OCI-LY3 (cell line): ENCODE measurements around the gene PPP6R2.
"Not testable (repeated sequence)": the region's sequence is repeated elsewhere in the genome, so short reads cannot be mapped to it uniquely, and the experiment has no call there.

Experiments used
- H2AFZ ChIP-seq: fragments of 200-600, 300-600 bp; shearing (Covaris generic); 2 replicates; pipeline ENCODE4 v1.6.0; 2014; ENCODE audit warnings: antibody characterized with exemption, low read depth, low read length
- H3K27ac ChIP-seq: fragments of 200-600, 300-600 bp; sonication (generic); 2 replicates; pipeline ENCODE4 v1.5.1; 2014; ENCODE audit warnings: mild to moderate bottlenecking, low read length, moderate library complexity, mixed read lengths
- H3K27me3 ChIP-seq: fragments of 200-600, 300-600 bp; sonication (generic); 2 replicates; pipeline ENCODE4 v1.6.1; 2014; ENCODE audit warnings: low read depth, low read length, mixed read lengths
- H3K36me3 ChIP-seq: fragments of 200-600, 300-600 bp; sonication (generic); replicated peaks from 2 replicates; pipeline ENCODE3; 2014; ENCODE audit warnings: low read depth, low read length, mixed read lengths
- H3K4me1 ChIP-seq: fragments of 300-600, 200-600 bp; sonication (generic); 2 replicates; pipeline ENCODE4 v1.6.1; 2014; ENCODE audit warnings: low read length, mixed read lengths
- H3K4me2 ChIP-seq: fragments of 200-600, 300-600 bp; sonication (generic); 2 replicates; pipeline ENCODE4 v1.6.1; 2014; ENCODE audit warnings: low read length, mixed read lengths
- H3K4me3 ChIP-seq: fragments of 300-600, 200-600 bp; sonication (generic); 2 replicates; pipeline ENCODE4 v1.5.1; 2014; ENCODE audit warnings: antibody characterized with exemption, mild to moderate bottlenecking, low read length, moderate library complexity
- H3K79me2 ChIP-seq: fragments of 300-600, 200-600 bp; shearing (Covaris generic); 2 replicates; pipeline ENCODE4 v1.6.1; 2014; ENCODE audit warnings: mild to moderate bottlenecking, low read length, mixed read lengths
- H3K9ac ChIP-seq: fragments of 300-600, 200-600 bp; shearing (Covaris generic); 2 replicates; pipeline ENCODE4 v1.6.0; 2014; ENCODE audit warnings: mild to moderate bottlenecking, low read length, moderate library complexity
- H3K9me3 ChIP-seq: fragments of 200-600, 300-600 bp; shearing (Covaris generic); 2 replicates; pipeline ENCODE4 v1.6.1; 2014; ENCODE audit warnings: low read length, mixed read lengths; ENCODE audit not compliant: insufficient read depth
- H4K20me1 ChIP-seq: fragments of 200-600, 300-600 bp; sonication (generic); 2 replicates; pipeline ENCODE4 v1.6.1; 2016; ENCODE audit warnings: low read length, mixed read lengths; ENCODE audit not compliant: insufficient read depth
- CTCF ChIP-seq: fragments of 200-600, 300-600 bp; sonication (generic); IDR thresholded peaks from 2 replicates; pipeline ENCODE4 v1.5.1; 2014; ENCODE audit warnings: antibody characterized with exemption, low read length, low read depth
- EZH2phosphoT487 ChIP-seq: fragments of 200-600 bp; shearing (Covaris generic); IDR thresholded peaks from 2 replicates; pipeline ENCODE4 v1.6.1; 2018; ENCODE audit warnings: antibody characterized with exemption, mixed run types, low read depth

The PPP6R2 gene

GRCh38 chr22:50319503-50319951, 23.6 kb upstream of the PPP6R2 start:
- H3K27ac ChIP-seq, result no peak overlapping the region

DNA sequence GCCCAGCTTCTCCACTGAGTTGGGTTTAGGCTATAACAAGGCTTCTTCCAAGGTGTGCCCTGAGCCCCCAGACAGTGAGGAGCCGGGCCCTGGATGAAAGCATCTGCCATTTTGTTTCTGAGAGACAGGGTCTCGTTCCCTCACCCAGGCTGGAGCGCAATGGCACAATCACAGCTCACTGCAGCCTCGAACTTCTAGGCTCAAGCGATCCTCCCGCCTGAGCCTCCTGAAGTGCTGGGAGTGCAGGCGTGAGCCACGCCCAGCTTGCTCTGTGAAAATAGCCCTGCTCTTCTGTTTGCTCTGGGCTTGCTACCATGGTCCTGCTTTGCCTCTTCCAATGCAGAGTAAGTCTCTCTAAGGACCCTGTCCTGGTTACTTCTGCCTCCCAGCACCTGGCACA, 23.0 kb upstream of the PPP6R2 start:
- Histone ChIP-seq H3K4me2 (no peak overlapping the region), H3K9ac (no peak overlapping the region), H3K79me2 (no peaks in the 10 kb centered on the region), H4K20me1 (no peaks in the 10 kb centered on the region), H3K27ac (no peak overlapping the region), H2AFZ (no peak overlapping the region), H3K4me1 (peaks cover 20% of the 10 kb centered on the region), H3K27me3 (0 out of 2 replicates have a peak, but pooled peaks cover 9% of the 10 kb centered on the region), H3K4me3 (no peak overlapping the region), H3K36me3 (no peaks in the 10 kb centered on the region), H3K9me3 (no peaks in the 10 kb centered on the region)
- TF ChIP-seq CTCF (no peak), EZH2phosphoT487 (no peak)

More at GRCh38 chr22:50319503-50319951, 23.6 kb upstream of the PPP6R2 start:
- Histone ChIP-seq H3K9me3 (no peaks in the 10 kb centered on the region), H3K79me2 (no peaks in the 10 kb centered on the region), H3K4me1 (peaks cover 25% of the 10 kb centered on the region), H4K20me1 (no peaks in the 10 kb centered on the region), H2AFZ (no peak overlapping the region), H3K27me3 (0 out of 2 replicates have a peak, but pooled peaks cover 9% of the 10 kb centered on the region), H3K36me3 (no peaks in the 10 kb centered on the region), H3K4me2 (no peak overlapping the region), H3K9ac (no peak overlapping the region), H3K4me3 (no peak overlapping the region)
- TF ChIP-seq CTCF, result no peak
- no peak for TF ChIP-seq EZH2phosphoT487

- H3K27me3 ChIP-seq, result 0 out of 2 replicates have a peak, but pooled peaks cover 9% of the 10 kb centered on the region
- TF ChIP-seq CTCF (no peak), EZH2phosphoT487 (no peak)
These were observed 22.3 kb upstream of the PPP6R2 start for GRCh38 chr22:50320671-50321325.

DNA sequence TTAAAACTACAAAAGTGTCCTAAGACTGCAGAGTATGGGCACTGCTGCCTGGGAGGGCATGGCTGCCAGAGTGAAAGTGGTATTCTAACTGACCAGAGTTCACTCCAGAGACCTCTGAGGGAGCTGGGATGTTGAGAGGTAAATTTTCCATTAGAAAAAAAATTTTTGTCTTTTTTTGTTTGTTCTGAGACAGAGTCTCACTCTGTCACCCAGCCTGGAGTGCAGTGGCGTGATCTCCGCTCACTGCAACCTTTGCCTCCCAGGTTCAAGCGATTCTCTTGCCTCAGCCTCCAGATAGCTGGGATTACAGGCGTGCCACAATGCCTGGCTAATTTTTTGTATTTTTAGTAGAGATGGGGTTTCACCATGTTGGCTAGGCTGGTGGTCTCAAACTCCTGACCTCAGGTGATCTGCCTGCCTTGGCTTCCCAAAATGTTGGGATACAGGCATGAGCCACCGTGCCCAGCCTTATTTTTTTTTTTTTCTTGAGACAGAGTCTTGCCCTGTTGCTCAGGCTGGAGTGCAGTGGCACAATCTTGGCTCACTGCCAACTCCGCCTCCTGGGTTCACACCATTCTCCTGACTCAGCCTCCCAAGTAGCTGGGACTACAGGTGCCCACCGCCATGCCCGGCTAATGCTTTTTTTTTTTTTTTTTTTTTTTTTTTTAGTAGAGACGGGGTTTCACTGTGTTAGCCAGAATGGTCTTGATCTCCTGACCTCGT, 20.6 kb upstream of the PPP6R2 start:
- H3K36me3 ChIP-seq, H3K79me2 ChIP-seq, H3K9me3 ChIP-seq, H3K9ac ChIP-seq, H3K27me3 ChIP-seq, H3K27ac ChIP-seq, H4K20me1 ChIP-seq, H2AFZ ChIP-seq, H3K4me3 ChIP-seq, H3K4me2 ChIP-seq: not testable (repeated sequence)
- peaks cover 15% of the 10 kb centered on the region for H3K4me1 ChIP-seq

More at GRCh38 chr22:50320671-50321325, 22.3 kb upstream of the PPP6R2 start:
- H3K79me2 ChIP-seq, result no peaks in the 10 kb centered on the region
- no peak overlapping the region for H3K4me2 ChIP-seq
- H3K9ac ChIP-seq, result no peak overlapping the region
- H3K9me3 ChIP-seq, result no peaks in the 10 kb centered on the region
- H4K20me1 ChIP-seq, result no peaks in the 10 kb centered on the region
- H3K27ac ChIP-seq, result no peak overlapping the region
- H3K4me1 ChIP-seq, result peaks cover 15% of the 10 kb centered on the region
- H3K36me3 ChIP-seq, result no peaks in the 10 kb centered on the region
- H2AFZ ChIP-seq, result no peak overlapping the region
- H3K4me3 ChIP-seq, result no peak overlapping the region
